22Rv1 (cell line): ENCODE measurements around the gene DENND2A.
"Not testable (repeated sequence)": the region's sequence is repeated elsewhere in the genome, so short reads cannot be mapped to it uniquely, and the experiment has no call there.

ENCODE experiments used
- H3K27ac ChIP-seq: fragments of 450-650 bp; 2 replicates; pipeline ENCODE4 v1.5.1; 2017
- ZFX ChIP-seq: fragments of 450-650 bp; IDR thresholded peaks from 2 replicates; pipeline ENCODE4 v1.6.1; 2017; ENCODE audit warnings: antibody characterized with exemption, borderline replicate concordance
- TF ChIP-seq, protein P1 (sequence below): fragments of 450-650 bp; IDR thresholded peaks from 2 replicates; pipeline ENCODE4 v1.5.1; 2017; ENCODE audit warnings: mild to moderate bottlenecking

DENND2A gene

DNA sequence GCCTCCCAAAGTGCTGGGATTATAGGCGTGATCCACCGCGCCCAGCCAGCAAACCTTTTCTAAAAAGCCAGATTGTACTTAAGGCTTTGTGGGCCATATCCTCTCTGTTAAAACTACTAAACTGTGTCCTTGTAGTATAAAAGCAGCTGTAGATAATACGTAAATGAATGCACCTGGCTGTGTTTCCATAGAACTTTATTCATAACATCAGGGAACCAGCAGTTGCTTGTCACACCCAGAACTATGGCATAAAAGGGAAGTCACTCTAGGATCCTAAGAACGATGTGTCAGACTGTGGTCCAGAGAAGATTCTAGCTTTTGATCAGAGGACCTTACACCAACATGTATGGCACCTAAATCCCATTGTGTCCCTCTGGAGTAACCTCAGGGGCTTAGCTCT is 63.0 kb downstream of the DENND2A start:
- TF ChIP-seq ZFX: no peak
- TF ChIP-seq, protein P1, sequence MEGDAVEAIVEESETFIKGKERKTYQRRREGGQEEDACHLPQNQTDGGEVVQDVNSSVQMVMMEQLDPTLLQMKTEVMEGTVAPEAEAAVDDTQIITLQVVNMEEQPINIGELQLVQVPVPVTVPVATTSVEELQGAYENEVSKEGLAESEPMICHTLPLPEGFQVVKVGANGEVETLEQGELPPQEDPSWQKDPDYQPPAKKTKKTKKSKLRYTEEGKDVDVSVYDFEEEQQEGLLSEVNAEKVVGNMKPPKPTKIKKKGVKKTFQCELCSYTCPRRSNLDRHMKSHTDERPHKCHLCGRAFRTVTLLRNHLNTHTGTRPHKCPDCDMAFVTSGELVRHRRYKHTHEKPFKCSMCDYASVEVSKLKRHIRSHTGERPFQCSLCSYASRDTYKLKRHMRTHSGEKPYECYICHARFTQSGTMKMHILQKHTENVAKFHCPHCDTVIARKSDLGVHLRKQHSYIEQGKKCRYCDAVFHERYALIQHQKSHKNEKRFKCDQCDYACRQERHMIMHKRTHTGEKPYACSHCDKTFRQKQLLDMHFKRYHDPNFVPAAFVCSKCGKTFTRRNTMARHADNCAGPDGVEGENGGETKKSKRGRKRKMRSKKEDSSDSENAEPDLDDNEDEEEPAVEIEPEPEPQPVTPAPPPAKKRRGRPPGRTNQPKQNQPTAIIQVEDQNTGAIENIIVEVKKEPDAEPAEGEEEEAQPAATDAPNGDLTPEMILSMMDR: no peak
- H3K27ac ChIP-seq: no peak overlapping the region

- no peak overlapping the region for H3K27ac ChIP-seq
- no peak for TF ChIP-seq ZFX
- TF ChIP-seq, protein P1: no peak
Measured at GRCh38 chr7:140576589-140576988, 64.0 kb downstream of the DENND2A start.

GRCh38 chr7:140571538-140572122 is 69.0 kb downstream of the DENND2A start:
- no peak overlapping the region for H3K27ac ChIP-seq
- TF ChIP-seq, protein P1: no peak
- TF ChIP-seq ZFX: no peak

DNA sequence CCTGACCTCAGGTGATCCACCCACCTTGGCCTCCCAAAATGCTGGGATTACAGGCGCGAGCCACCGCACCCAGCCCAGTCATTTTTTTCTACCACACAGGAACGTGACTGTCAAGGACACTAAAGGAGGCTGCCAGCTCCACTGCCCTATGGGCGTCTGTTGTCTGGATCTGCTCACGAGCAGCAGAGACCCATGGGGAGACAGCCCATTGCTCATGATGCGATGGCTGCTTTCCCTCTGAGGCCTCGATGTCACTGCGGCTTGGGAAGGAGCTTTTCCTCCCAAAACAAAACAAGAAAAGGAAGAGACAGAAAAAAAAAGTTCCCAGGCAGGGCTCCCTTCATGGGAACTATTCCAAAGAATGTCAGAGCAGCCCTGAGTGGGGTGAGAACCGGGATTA is 70.5 kb downstream of the DENND2A start:
- H3K27ac ChIP-seq: no peak overlapping the region
- TF ChIP-seq, protein P1: no peak
- no peak for TF ChIP-seq ZFX

DNA sequence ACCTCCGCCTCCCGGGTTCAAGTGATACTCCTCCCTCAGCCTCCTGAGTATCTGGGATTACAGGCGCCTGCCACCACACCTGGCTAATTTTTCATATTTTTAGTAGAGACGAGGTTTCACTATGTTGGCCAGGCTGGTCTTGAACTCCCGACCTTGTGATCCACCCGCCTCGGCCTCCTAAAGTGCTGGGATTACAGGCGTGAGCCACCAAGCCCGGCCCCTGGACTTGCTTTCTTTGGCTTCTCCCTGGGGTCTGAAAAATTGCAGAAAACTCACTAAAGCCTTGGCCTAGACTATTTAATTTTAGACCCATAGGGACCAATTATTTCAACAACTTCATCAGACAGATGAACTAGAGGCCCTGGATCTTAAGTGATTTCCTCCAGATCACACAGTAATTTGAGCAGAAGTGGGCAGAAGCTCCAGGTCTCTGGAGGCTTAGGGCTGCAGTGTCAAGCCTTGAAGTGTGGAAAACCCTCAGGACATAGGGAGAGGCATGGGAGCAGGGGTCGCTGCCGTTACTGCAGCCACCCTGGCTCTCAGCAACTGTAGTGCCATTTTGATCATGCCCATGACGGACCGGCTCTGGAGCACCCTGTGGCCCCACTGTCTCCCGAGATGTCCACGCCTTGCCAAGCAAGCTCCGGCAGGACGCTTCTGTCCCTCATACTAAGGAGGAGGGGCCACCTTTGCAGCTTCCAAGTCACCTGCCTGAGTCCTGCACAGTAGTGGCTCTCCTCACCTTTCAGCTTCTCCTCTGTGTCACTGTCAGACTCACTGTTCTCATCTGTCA is 72.4 kb downstream of the DENND2A start:
- H3K27ac ChIP-seq: no peak overlapping the region
- TF ChIP-seq, protein P1: no peak
- no peak for TF ChIP-seq ZFX

DNA sequence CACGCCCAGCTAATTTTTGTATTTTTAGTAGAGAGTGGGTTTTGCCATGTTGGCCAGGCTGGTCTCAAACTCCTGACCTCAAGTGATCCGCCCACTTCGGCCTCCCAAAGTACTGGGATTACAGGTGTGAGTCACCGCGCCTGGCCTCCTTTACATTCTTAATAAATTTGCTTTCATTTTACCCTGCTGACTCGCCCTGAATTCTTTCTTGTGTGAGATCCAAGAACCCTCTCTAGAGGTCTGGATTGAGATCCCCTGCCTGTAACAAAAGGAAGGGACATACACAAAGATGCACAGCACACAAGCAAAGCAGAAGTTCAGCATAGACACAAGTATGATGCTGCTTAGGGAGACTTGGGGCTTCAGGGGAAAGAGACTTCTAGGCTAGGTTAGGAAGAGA is 74.4 kb downstream of the DENND2A start:
- H3K27ac ChIP-seq: not testable (repeated sequence)

DNA sequence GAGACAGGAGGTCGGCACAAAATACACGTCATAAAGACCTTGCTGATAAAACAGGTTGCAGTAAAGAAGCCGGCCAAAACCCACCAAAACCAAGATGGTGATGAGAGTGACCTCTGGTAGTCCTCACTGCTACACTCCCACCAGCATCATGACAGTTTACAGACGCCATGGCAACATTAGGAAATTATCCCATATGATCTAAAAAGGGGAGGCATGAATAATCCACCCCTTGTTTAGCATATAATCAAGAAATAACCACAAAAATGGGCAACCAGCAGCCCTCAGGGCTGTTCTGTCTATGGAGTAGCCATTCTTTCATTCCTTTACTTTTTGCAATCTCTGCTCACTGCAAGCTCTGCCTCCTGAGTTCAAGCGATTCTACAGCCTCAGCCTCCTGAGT is 74.9 kb downstream of the DENND2A start:
- H3K27ac ChIP-seq: not testable (repeated sequence)

- no peak for TF ChIP-seq ZFX
- TF ChIP-seq, protein P1: no peak
- H3K27ac ChIP-seq: no peak overlapping the region
Measured at GRCh38 chr7:140564643-140565042, 76.0 kb downstream of the DENND2A start.
